ENCODE data around the gene ZMYND19. TPM values are rescaled to one million over a fixed set of nuclear protein-coding genes. Genes with fewer than 3 reads are reported as not detected.

Gene ZMYND19
- total RNA-seq, 6 donors from 2014 or later = 10.2 to 28.3 (median 20.9) TPM

Small RNAs within 50 kb of the gene (small RNA-seq; reads per million reads assigned to genes)
- 0 reads per million in 4 donors for gene RF00017

Other genes with a start within 250 kb of the ZMYND19 start
- gene EXD3, start 167.3 kb downstream of the ZMYND19 start, total RNA-seq = 100 to 1,000 TPM in 1 of 6 donors, 10 to 100 TPM in 5; 12.3 to 118 (median 24.8) TPM
- gene NOXA1, start 167.1 kb downstream of the ZMYND19 start, total RNA-seq = 10 to 100 TPM in 3 of 6 donors, 1 to 10 TPM in 3; 3.3 to 34.6 (median 11.7) TPM
- under 1 TPM in 2 of 6 donors, not detected in 4; 0.15 to 0.17 TPM for gene ENTPD8, start 149.2 kb downstream of the ZMYND19 start, total RNA-seq
- 10 to 100 TPM; 20.4 to 57.6 (median 25.9) TPM for gene NSMF, start 131.2 kb downstream of the ZMYND19 start, total RNA-seq
- gene PNPLA7, start 40.1 kb downstream of the ZMYND19 start, total RNA-seq = 100 to 1,000 TPM in 1 of 6 donors, 10 to 100 TPM in 2, 1 to 10 TPM in 3; 6.0 to 104 (median 14.0) TPM
- 100 to 1,000 TPM in 2 of 6 donors, 10 to 100 TPM in 4; 36.5 to 172 (median 62.1) TPM for gene MRPL41, start 38.6 kb downstream of the ZMYND19 start, total RNA-seq
- 100 to 1,000 TPM in 1 of 6 donors, 10 to 100 TPM in 5; 25.5 to 115 (median 42.4) TPM for gene DPH7, start 11.6 kb downstream of the ZMYND19 start, total RNA-seq
- 100 to 1,000 TPM in 3 of 6 donors, 10 to 100 TPM in 3; 74.9 to 202 (median 99.6) TPM for gene ARRDC1, start 15.2 kb upstream of the ZMYND19 start, total RNA-seq
- gene EHMT1, start 28.5 kb upstream of the ZMYND19 start, total RNA-seq = 100 to 1,000 TPM in 2 of 6 donors, 10 to 100 TPM in 4; 68.0 to 183 (median 83.6) TPM